ENCODE results near the gene AGAP3. TPM values are rescaled to one million over a fixed set of nuclear protein-coding genes. Genes with fewer than 3 reads are reported as not detected.

Gene AGAP3
- total RNA-seq, 1 experiment from 2014 or later: 126 TPM

DNA sequence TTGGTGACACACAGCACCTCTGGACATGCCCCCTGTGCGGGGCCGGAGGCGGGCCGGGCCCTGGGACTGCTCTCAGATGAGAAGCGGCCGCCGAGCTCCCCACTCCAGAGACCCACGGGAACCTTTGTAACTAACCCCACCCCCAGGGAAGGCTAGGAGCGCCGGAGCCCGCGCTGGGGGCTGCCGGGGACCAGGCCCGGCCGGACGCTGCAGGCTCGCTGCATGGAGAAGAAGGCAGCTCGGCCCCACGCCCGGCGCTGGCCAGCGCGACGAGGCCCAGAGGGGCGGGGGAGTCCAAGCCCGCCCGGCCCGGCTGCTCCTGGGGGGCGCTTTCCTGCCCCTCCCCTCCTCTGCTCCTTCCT is 36.5 kb downstream of the AGAP3 start:
- CTCF ChIA-PET: interaction anchor here (0.6 kb wide), 1 partner anchor 62 kb away, joined by 3 read pairs; no protein-coding TSS in a partner anchor
- intact Hi-C loops (cut with micrococcal nuclease): loop anchor here (10.0 kb wide), 1 partner anchor 122 kb away; the partner anchor contains the start of gene SMARCD3
- H3K79me2 ChIP-seq (ENCODE audit: insufficient read depth, low read length): peaks cover 12% of the 10 kb centered on the region; the same call in 1 of the 2 replicates

DNA sequence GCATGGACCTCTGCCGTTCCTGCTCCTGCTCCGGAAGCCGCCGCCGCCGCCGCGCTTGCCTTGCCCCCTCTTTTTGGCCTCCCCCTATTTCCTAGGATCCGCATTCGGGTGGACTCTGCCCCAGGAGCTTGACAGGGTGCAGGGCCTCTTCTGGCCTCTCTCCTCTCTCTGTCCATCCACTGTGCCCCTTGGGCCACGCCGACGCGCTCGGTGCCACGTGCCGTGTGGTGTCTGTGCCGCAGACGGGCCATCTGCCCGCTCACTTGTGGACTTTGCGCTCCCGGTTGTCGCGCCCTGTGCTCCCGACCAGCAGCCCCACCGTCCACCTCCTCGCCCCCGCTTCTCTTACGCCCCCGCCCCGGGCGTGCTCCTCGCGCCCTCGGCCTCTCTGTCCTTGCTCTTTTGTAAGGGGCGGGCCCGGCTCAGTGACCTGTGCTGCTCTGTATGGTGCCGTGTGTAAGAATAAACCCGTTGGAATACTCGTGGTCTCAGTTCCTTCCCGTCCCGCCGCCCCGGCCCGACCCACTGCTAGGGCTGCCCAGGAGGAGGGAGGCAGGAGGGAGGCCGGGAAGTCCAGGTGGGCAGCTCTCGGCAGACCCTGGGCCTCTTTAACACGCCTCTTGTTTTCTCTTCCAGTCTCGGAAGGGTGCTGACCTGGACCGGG is 37.0 kb downstream of the AGAP3 start:
- no TSS peak for BruUV-seq (replicated peaks)
- peaks cover 7% of the 10 kb centered on the region; the same call in 1 of the 2 replicates for H3K79me2 ChIP-seq (ENCODE audit: insufficient read depth, low read length)
- H3K27me3 ChIP-seq (ENCODE audit: insufficient read depth, low read length): no peaks in the 10 kb centered on the region
- DNase-seq (ENCODE audit: low read depth, low spot score) (no peak), ATAC-seq (peak; percentile 3)
- H4K20me1 ChIP-seq (ENCODE audit: insufficient read depth): no peaks in the 10 kb centered on the region
- no peak overlapping the region for H3K9ac ChIP-seq (ENCODE audit: low read length)
- no peak overlapping the region for H3K4me2 ChIP-seq (ENCODE audit: low read length)
- H3K27ac ChIP-seq (ENCODE audit: low read depth, low read length): no peak overlapping the region; the same call in 1 of the 2 replicates
- no peak overlapping the region for H2AFZ ChIP-seq (ENCODE audit: low read depth, low read length, poor library complexity, severe bottlenecking)
- no peak for TF ChIP-seq JUND (IDR thresholded peaks at IDR 0.05)
- TF ChIP-seq, protein P1, sequence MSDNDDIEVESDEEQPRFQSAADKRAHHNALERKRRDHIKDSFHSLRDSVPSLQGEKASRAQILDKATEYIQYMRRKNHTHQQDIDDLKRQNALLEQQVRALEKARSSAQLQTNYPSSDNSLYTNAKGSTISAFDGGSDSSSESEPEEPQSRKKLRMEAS (IDR thresholded peaks at IDR 0.05): no peak
- TF ChIP-seq POLR2AphosphoS5 (IDR thresholded peaks at IDR 0.05; ENCODE audit: low read depth, low read length): no peak
- no peak for TF ChIP-seq FOSL1 (IDR thresholded peaks at IDR 0.05; ENCODE audit: low read depth)
- no peak for TF ChIP-seq TCF7L2 (IDR thresholded peaks at IDR 0.05; ENCODE audit: borderline replicate concordance, extremely low read depth, insufficient read depth, insufficient read length)
- no peak for TF ChIP-seq EZH2phosphoT487 (IDR thresholded peaks at IDR 0.05; ENCODE audit: borderline replicate concordance)
- TF ChIP-seq, protein P2, sequence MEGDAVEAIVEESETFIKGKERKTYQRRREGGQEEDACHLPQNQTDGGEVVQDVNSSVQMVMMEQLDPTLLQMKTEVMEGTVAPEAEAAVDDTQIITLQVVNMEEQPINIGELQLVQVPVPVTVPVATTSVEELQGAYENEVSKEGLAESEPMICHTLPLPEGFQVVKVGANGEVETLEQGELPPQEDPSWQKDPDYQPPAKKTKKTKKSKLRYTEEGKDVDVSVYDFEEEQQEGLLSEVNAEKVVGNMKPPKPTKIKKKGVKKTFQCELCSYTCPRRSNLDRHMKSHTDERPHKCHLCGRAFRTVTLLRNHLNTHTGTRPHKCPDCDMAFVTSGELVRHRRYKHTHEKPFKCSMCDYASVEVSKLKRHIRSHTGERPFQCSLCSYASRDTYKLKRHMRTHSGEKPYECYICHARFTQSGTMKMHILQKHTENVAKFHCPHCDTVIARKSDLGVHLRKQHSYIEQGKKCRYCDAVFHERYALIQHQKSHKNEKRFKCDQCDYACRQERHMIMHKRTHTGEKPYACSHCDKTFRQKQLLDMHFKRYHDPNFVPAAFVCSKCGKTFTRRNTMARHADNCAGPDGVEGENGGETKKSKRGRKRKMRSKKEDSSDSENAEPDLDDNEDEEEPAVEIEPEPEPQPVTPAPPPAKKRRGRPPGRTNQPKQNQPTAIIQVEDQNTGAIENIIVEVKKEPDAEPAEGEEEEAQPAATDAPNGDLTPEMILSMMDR (IDR thresholded peaks at IDR 0.05 in 2 of 3, conservative IDR thresholded peaks at IDR 0.05 in 1 of 3; ENCODE audit: borderline replicate concordance in 1 of 3, insufficient read depth in 1 of 3, low read depth in 2 of 3, low read length in 2 of 3): no peak
- TF ChIP-seq CBX3 (IDR thresholded peaks at IDR 0.05; ENCODE audit: low read depth): no peak
- TF ChIP-seq, protein P3, sequence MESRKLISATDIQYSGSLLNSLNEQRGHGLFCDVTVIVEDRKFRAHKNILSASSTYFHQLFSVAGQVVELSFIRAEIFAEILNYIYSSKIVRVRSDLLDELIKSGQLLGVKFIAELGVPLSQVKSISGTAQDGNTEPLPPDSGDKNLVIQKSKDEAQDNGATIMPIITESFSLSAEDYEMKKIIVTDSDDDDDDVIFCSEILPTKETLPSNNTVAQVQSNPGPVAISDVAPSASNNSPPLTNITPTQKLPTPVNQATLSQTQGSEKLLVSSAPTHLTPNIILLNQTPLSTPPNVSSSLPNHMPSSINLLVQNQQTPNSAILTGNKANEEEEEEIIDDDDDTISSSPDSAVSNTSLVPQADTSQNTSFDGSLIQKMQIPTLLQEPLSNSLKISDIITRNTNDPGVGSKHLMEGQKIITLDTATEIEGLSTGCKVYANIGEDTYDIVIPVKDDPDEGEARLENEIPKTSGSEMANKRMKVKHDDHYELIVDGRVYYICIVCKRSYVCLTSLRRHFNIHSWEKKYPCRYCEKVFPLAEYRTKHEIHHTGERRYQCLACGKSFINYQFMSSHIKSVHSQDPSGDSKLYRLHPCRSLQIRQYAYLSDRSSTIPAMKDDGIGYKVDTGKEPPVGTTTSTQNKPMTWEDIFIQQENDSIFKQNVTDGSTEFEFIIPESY (IDR thresholded peaks at IDR 0.05; ENCODE audit: extremely low read depth, insufficient replicate concordance, low read length): no peak
- RAD21 ChIA-PET (ENCODE audit: low non-redundant PET in 1 of 2, low total read pairs in 2 of 2, uncharacterized antibody in 2 of 2, unreplicated experiment in 2 of 2): no interaction called here
- H3K4me3 ChIP-seq (replicated peaks in 1 of 2; ENCODE audit: low read depth in 1 of 2, low read length in 2 of 2): no peak overlapping the region
- H3K9me2 ChIP-seq (ENCODE audit: insufficient read depth): no peaks in the 10 kb centered on the region
- CTCF ChIA-PET: interaction anchor here (0.6 to 1.4 kb wide), 18 partner anchors 7 to 179 kb away, joined by 3 to 8 read pairs (median 4); partner anchors contain the start of genes ABCB8, ABCF2 and FASTK
- H3K4me1 ChIP-seq (ENCODE audit: control insufficient read depth in 1 of 2, insufficient read depth in 2 of 2, low read length in 2 of 2): peaks cover 0 to 8% of the 10 kb centered on the region in 2 experiments; a peak in 1 of 4 replicates
- H3K36me3 ChIP-seq (ENCODE audit: control insufficient read depth in 1 of 2, insufficient read depth in 2 of 2, low read length in 2 of 2): peaks cover 18 to 27% of the 10 kb centered on the region in 2 experiments; a peak in 3 of 4 replicates
- intact Hi-C loops (cut with micrococcal nuclease): loop anchor here (10.0 kb wide), 1 partner anchor 122 kb away; the partner anchor contains the start of gene SMARCD3
- H3K9me3 ChIP-seq (ENCODE audit: control insufficient read depth in 1 of 2, insufficient read depth in 1 of 2, low read depth in 1 of 2, low read length in 2 of 2): no peaks in the 10 kb centered on the region
- POLR2A ChIA-PET: no interaction called here

More for the DNA sequence above, 36.5 kb downstream of the AGAP3 start:
- RAD21 ChIA-PET (ENCODE audit: low non-redundant PET in 1 of 2, low total read pairs in 2 of 2, uncharacterized antibody in 2 of 2, unreplicated experiment in 2 of 2): no interaction called here
- peaks cover 0 to 8% of the 10 kb centered on the region in 2 experiments; a peak in 1 of 4 replicates for H3K4me1 ChIP-seq (ENCODE audit: control insufficient read depth in 1 of 2, insufficient read depth in 2 of 2, low read length in 2 of 2)
- no TSS peak for BruUV-seq (replicated peaks)
- ATAC-seq: no peak
- no peak overlapping the region for H3K9ac ChIP-seq (ENCODE audit: low read length)
- no peaks in the 10 kb centered on the region for H3K9me3 ChIP-seq (ENCODE audit: control insufficient read depth in 1 of 2, insufficient read depth in 1 of 2, low read depth in 1 of 2, low read length in 2 of 2)
- H3K4me3 ChIP-seq (replicated peaks in 1 of 2; ENCODE audit: low read depth in 1 of 2, low read length in 2 of 2): no peak overlapping the region
- no peak for TF ChIP-seq ZFX (IDR thresholded peaks at IDR 0.05)
- no peak overlapping the region for H3K4me2 ChIP-seq (ENCODE audit: low read length)
- no peaks in the 10 kb centered on the region for H3K27me3 ChIP-seq (ENCODE audit: insufficient read depth, low read length)
- POLR2A ChIA-PET: no interaction called here
- H2AFZ ChIP-seq (ENCODE audit: low read depth, low read length, poor library complexity, severe bottlenecking): no peak overlapping the region
- no peak for DNase-seq (ENCODE audit: low read depth, low spot score)
- no peak overlapping the region; the same call in 1 of the 2 replicates for H3K27ac ChIP-seq (ENCODE audit: low read depth, low read length)
- no peaks in the 10 kb centered on the region for H4K20me1 ChIP-seq (ENCODE audit: insufficient read depth)
- peaks cover 21 to 30% of the 10 kb centered on the region in 2 experiments; a peak in 3 of 4 replicates for H3K36me3 ChIP-seq (ENCODE audit: control insufficient read depth in 1 of 2, insufficient read depth in 2 of 2, low read length in 2 of 2)
- H3K9me2 ChIP-seq (ENCODE audit: insufficient read depth): no peaks in the 10 kb centered on the region
